GM21576 (cell line): ENCODE results near the gene KANSL1L.

Source experiments
- ATAC-seq: cut with Tn5 transposase; IDR thresholded peaks from one replicate; pipeline ENCODE4 v1.9.1; 2021; ENCODE audit warnings: mild to moderate bottlenecking, moderate library complexity; ENCODE audit not compliant: unreplicated experiment

Gene KANSL1L

GRCh38 chr2:210072922-210073509, 98.2 kb downstream of the KANSL1L start:
- peak; percentile 73 for ATAC-seq

GRCh38 chr2:210072493-210072892, 98.7 kb downstream of the KANSL1L start:
- ATAC-seq, result no peak

DNA sequence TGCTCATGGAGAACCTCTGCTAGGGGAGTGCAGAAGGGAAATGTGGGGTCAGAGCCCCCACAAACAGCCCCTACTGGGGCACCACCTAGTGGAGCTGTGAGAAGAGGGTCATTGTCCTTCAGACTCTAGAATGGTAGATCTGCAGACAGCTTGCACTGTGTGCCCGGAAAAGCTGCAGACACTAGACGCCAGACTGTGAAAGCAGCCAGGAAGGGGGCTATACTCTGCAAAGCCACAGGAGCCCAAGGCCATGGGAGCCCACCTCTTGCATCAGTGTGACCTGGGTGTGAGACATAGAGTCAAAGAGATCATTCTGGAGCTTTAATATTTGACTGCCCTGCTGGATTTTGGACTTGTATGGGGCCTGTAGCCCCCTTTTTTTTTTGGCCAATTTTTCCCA, 107.9 kb downstream of the KANSL1L start:
- no peak for ATAC-seq

DNA sequence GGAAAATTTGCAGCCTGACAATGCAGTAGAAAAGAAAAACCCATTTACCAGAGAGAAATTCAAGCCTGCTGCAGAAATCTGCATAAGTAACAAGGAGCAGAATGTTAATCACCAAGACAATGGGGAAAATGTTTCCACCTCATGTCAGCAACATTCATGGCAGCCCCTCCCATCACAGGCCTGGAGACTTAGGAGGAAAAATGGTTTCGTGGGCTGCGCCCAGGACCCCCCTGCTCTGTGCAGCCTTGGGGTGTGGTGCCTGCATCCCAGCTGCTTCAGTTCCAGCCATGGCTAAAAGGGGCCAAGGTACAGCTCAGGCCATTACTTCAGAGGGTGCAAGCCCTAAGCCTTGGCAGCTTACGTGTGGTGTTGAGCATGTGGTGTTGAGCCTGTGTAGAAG, 115.4 kb downstream of the KANSL1L start:
- no peak for ATAC-seq

- ATAC-seq, result no peak
These were observed 116.5 kb downstream of the KANSL1L start for GRCh38 chr2:210054696-210055095.

- no peak for ATAC-seq
These were observed 120.3 kb downstream of the KANSL1L start for GRCh38 chr2:210050885-210051284.

GRCh38 chr2:210049831-210050230, 121.4 kb downstream of the KANSL1L start:
- ATAC-seq, result no peak

DNA sequence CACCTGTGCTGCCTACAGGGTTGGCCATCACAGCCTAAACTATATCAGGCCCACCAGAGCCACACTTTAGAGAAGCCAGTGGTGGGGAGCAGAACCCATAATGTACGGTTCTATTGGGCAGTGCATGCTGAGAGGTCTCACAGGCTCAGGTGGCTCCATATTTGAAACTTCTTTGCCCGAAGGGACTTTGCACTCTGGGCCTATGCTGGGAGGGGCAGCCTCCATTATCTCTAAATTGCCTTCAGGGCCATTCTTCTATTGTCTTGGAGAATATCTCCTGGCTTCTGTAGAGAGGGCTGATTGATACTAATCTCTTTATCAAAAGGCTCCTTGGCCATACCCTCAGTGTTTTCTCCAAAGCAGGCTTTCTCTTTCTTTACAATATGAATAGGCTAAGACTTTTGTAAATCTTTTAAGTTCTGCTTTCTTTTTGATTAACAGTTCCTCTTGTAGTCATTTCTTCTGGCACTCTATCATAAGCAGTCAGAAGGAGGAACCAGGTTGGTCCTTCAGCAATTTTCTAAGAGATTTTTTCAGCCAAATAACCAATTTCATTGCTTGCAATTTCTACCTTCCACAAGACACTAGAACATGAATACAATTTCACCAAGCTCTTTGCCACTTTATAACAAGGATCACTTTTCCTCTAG, 124.2 kb downstream of the KANSL1L start:
- ATAC-seq, result no peak

GRCh38 chr2:210038078-210038477, 133.1 kb downstream of the KANSL1L start:
- no peak for ATAC-seq

GRCh38 chr2:210035679-210036078, 135.5 kb downstream of the KANSL1L start:
- no peak for ATAC-seq

- no peak for ATAC-seq
These were observed 137.0 kb downstream of the KANSL1L start for GRCh38 chr2:210034087-210034683.

DNA sequence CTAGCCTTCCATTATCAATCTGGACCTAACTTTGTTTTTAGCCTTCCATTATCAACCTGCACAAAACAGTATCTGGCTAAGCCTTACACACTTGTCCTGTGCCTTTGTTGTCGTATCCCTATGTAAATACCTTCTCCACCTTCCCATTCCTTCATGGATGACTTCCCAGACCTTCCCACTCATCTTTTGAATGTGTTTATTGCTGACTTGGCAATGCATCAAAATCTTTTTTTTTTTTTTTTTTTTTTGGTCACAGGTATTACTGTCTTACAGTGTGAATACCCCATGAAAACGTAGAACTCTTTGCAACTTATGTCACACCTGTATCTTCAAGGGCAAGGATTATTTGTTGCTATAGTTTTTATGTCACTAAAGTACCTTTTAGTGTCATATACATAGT, 143.0 kb downstream of the KANSL1L start:
- ATAC-seq, result no peak

DNA sequence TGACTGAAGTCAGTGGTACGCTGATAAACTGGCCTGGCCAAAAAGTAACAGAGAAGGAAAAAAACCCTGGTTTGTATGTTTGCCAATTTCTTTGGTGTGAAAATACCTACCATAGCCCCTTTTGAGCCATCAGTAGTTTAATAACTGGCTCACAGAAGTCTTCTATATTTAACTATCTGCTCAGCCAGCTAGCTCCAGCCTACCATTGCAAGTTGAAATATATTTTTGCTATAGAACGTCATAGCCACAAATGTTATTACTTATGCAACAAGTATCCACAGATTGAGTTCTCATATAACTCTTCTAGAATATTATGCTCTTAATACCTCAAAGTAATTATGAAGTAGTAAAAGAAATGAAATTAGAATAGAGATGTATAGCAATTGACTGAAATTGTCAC, 143.6 kb downstream of the KANSL1L start:
- no peak for ATAC-seq

GRCh38 chr2:210022824-210023223, 148.4 kb downstream of the KANSL1L start:
- ATAC-seq, result no peak

GRCh38 chr2:210020138-210020537, 151.1 kb downstream of the KANSL1L start:
- no peak for ATAC-seq

DNA sequence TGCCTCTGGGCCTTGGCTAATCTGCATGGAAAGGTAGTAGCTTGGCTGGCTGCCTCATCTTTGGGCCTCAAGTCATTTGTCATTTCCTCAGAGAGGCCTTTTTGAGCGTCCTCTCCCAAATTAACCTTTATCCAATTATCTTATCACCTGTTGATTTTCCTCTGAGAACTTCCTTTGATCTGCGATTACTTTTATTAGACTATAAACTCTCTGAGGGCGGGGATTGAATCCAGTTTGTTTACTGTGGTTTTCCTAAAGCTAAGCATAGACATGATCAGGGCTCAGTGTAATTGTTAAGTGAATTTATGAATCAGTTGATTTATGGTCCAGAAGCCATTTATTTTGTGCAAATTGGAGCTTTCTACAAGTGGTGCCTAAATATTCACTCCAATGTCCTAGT, 161.3 kb downstream of the KANSL1L start:
- no peak for ATAC-seq

GRCh38 chr2:210009126-210009525, 162.1 kb downstream of the KANSL1L start:
- ATAC-seq, result no peak

GRCh38 chr2:210007895-210008294, 163.3 kb downstream of the KANSL1L start:
- ATAC-seq, result no peak

DNA sequence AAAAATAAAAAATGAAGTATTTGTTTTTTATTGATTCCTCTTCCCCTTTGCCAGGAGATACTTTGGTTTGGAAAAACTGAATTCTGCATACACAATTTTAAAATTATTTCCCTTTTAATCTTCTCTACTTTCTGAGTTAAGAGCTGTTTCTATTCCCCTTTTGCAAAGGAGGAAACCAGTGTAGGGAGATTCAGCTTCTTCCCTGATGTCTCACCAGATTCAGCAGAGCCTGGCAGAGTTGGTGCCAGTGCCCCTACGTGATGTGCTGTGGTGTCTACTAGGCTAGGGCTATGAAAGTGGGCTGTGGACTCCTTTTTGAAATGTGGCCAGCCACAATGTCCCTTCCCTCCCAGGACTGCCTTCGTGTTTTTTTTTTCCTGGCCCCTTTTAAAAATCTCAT, 166.3 kb downstream of the KANSL1L start:
- no peak for ATAC-seq

GRCh38 chr2:210003359-210003758, 167.8 kb downstream of the KANSL1L start:
- ATAC-seq, result no peak

- peak; percentile 100 for ATAC-seq
These were observed 168.8 kb downstream of the KANSL1L start, which contains the start of gene RPE for GRCh38 chr2:210002158-210003157. Gene RPE (plus strand): TSS chr2:210002638. CDS start chr2:210002662, 24 bp downstream.
